ENCODE results near the gene L3MBTL4. TPM values are rescaled to one million over a fixed set of nuclear protein-coding genes. Genes with fewer than 3 reads are reported as not detected.
"Not testable (repeated sequence)": the region's sequence is repeated elsewhere in the genome, so short reads cannot be mapped to it uniquely, and the experiment has no call there.

The L3MBTL4 gene
- total RNA-seq, 1 donor from 2014 or later = 0.56 TPM

GRCh38 chr18:6389005-6389404 is 25.7 kb downstream of the L3MBTL4 start:
- TF ChIP-seq CTCF (IDR thresholded peaks at IDR 0.05; ENCODE audit: unreplicated experiment) = no peak
- no peak for DNase-seq (ENCODE audit: low spot score)
- H3K36me3 Mint-ChIP-seq (ENCODE audit: low read depth, unreplicated experiment) = no peaks in the 10 kb centered on the region
- H3K9me3 Mint-ChIP-seq (ENCODE audit: unreplicated experiment) = no peaks in the 10 kb centered on the region
- H3K4me1 Mint-ChIP-seq (ENCODE audit: unreplicated experiment) = no peaks in the 10 kb centered on the region
- peaks cover 4% of the 10 kb centered on the region for H3K27me3 Mint-ChIP-seq (ENCODE audit: unreplicated experiment)
- no peak overlapping the region for H3K4me3 Mint-ChIP-seq (ENCODE audit: unreplicated experiment)
- H3K27ac Mint-ChIP-seq (ENCODE audit: unreplicated experiment) = no peak overlapping the region

- Mint-ChIP-seq H3K36me3 (ENCODE audit: low read depth, unreplicated experiment) (no peaks in the 10 kb centered on the region), H3K4me3 (ENCODE audit: unreplicated experiment) (no peak overlapping the region), H3K27me3 (ENCODE audit: unreplicated experiment) (peaks cover 2% of the 10 kb centered on the region), H3K27ac (ENCODE audit: unreplicated experiment) (no peak overlapping the region), H3K4me1 (ENCODE audit: unreplicated experiment) (no peaks in the 10 kb centered on the region), H3K9me3 (ENCODE audit: unreplicated experiment) (no peaks in the 10 kb centered on the region)
- DNase-seq (ENCODE audit: low spot score) = no peak
- no peak for TF ChIP-seq CTCF (IDR thresholded peaks at IDR 0.05; ENCODE audit: unreplicated experiment)
Measured at GRCh38 chr18:6382963-6383362, 31.7 kb downstream of the L3MBTL4 start.

GRCh38 chr18:6377473-6377872 is 37.2 kb downstream of the L3MBTL4 start:
- not testable (repeated sequence) for H3K4me3 Mint-ChIP-seq (ENCODE audit: unreplicated experiment); DNase-seq (ENCODE audit: low spot score); H3K9me3 Mint-ChIP-seq (ENCODE audit: unreplicated experiment); H3K27me3 Mint-ChIP-seq (ENCODE audit: unreplicated experiment); H3K4me1 Mint-ChIP-seq (ENCODE audit: unreplicated experiment); H3K36me3 Mint-ChIP-seq (ENCODE audit: low read depth, unreplicated experiment); H3K27ac Mint-ChIP-seq (ENCODE audit: unreplicated experiment)

GRCh38 chr18:6376433-6377229 is 38.1 kb downstream of the L3MBTL4 start:
- no peak overlapping the region for H3K27ac Mint-ChIP-seq (ENCODE audit: unreplicated experiment)
- H3K36me3 Mint-ChIP-seq (ENCODE audit: low read depth, unreplicated experiment) = no peaks in the 10 kb centered on the region
- H3K27me3 Mint-ChIP-seq (ENCODE audit: unreplicated experiment) = peaks cover 1% of the 10 kb centered on the region
- no peak for TF ChIP-seq CTCF (IDR thresholded peaks at IDR 0.05; ENCODE audit: unreplicated experiment)
- H3K4me1 Mint-ChIP-seq (ENCODE audit: unreplicated experiment) = peaks cover 3% of the 10 kb centered on the region
- no peak overlapping the region for H3K4me3 Mint-ChIP-seq (ENCODE audit: unreplicated experiment)
- no peak for DNase-seq (ENCODE audit: low spot score)
- no peaks in the 10 kb centered on the region for H3K9me3 Mint-ChIP-seq (ENCODE audit: unreplicated experiment)

GRCh38 chr18:6374935-6375529 is 39.7 kb downstream of the L3MBTL4 start:
- Mint-ChIP-seq H3K27me3 (ENCODE audit: unreplicated experiment) (peaks cover 1% of the 10 kb centered on the region), H3K27ac (ENCODE audit: unreplicated experiment) (no peak overlapping the region), H3K9me3 (ENCODE audit: unreplicated experiment) (no peaks in the 10 kb centered on the region), H3K4me3 (ENCODE audit: unreplicated experiment) (no peak overlapping the region), H3K4me1 (ENCODE audit: unreplicated experiment) (peaks cover 3% of the 10 kb centered on the region), H3K36me3 (ENCODE audit: low read depth, unreplicated experiment) (no peaks in the 10 kb centered on the region)
- no peak for TF ChIP-seq CTCF (IDR thresholded peaks at IDR 0.05; ENCODE audit: unreplicated experiment)
- DNase-seq (ENCODE audit: low spot score) = no peak
